Ascending aorta (tissue), 2 donors: Measurements from ENCODE around the gene CCR3. TPM values are rescaled to one million over a fixed set of nuclear protein-coding genes. Genes with fewer than 3 reads are reported as not detected.

ENCODE experiments used
- DNase-seq, 2 donors: peaks; one replicate each; pipeline ENCODE4 v3.0.0-alpha.2; 2019; ENCODE audit warnings: low spot score in 2 of 2
- H3K27ac ChIP-seq, 2 donors: fragments of 200-600 bp; sonication (generic); one replicate each; pipeline ENCODE4 v1.5.1; 2016 to 2017; ENCODE audit warnings: mild to moderate bottlenecking in 1 of 2
- H3K27me3 ChIP-seq: fragments of 200-600 bp; sonication (generic); one replicate; pipeline ENCODE4 v1.5.1; 2017
- H3K36me3 ChIP-seq, 2 donors: fragments of 200-600 bp; sonication (generic); one replicate each; pipeline ENCODE4 v1.5.1; 2016
- H3K4me1 ChIP-seq, 2 donors: fragments of 200-600 bp; sonication (generic); one replicate each; pipeline ENCODE4 v1.5.1; 2016 to 2017; ENCODE audit warnings: mild to moderate bottlenecking in 1 of 2
- H3K4me3 ChIP-seq, 2 donors: fragments of 200-600 bp; sonication (generic); one replicate each; pipeline ENCODE4 v1.5.1; 2016 to 2017; ENCODE audit warnings: mild to moderate bottlenecking in 1 of 2
- H3K9me3 ChIP-seq, 2 donors: fragments of 200-600 bp; sonication (generic); one replicate each; pipeline ENCODE4 v1.5.1; 2016
- intact Hi-C: fragments of 100-400 bp; cut with DNase I; formaldehyde crosslinking; loops from one replicate; pipeline ENCODE4 v1.15.1; 2023
- total RNA-seq: library from RNA; depleted of rRNA; stranded (reverse); fragments of >200 nt; gene quantifications from one replicate; pipeline ENCODE4 v1.1.0, GENCODE V29; 2016
- TF ChIP-seq, protein P1 (sequence below), 3 experiments: fragments of 200-600 bp in 2 of 3; fragments of 450-650 bp in 1 of 3; sonication (generic) in 2 of 3; IDR thresholded peaks; one replicate each; pipeline ENCODE4 v1.5.1; 2016 to 2019; ENCODE audit warnings: antibody characterized with exemption in 3 of 3, mild to moderate bottlenecking in 1 of 3, moderate library complexity in 1 of 3

CCR3 gene
- total RNA-seq, 1 donor from 2014 or later, result not detected

DNA sequence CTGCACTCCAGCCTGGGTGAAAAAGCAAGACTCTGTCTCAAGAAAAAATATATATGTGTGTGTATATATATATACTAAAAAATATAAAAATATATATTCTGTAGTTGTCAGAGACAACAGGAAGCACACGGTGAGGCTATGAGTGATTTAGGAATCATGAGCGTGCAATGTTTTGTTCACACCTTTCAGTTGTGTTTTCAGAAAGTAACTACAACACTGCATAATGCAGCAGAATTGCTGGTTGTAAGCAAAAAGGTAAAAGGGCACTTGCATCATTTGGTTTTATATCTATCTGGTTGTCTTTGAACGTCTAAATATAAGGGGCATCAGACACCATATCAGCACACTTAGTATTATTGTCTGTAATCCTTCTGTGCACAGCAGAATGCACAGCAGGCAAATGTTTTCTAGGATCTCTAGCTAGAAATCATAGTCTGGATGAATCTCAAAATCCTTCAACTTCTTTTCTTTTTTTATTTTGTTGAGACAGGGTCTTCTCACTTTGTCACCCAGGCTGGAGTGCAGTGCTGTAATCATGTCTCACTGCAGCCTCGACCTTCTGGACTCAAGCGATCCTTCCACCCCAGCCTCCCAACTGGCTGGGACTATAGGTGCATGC lies 44.8 kb downstream of the CCR3 start:
- no peak overlapping the region for H3K4me3 ChIP-seq
- no peak overlapping the region for H3K27ac ChIP-seq
- H3K9me3 ChIP-seq, result no peaks in the 10 kb centered on the region
- H3K4me1 ChIP-seq, result no peaks in the 10 kb centered on the region
- no peaks in the 10 kb centered on the region for H3K36me3 ChIP-seq
- TF ChIP-seq, protein P1, sequence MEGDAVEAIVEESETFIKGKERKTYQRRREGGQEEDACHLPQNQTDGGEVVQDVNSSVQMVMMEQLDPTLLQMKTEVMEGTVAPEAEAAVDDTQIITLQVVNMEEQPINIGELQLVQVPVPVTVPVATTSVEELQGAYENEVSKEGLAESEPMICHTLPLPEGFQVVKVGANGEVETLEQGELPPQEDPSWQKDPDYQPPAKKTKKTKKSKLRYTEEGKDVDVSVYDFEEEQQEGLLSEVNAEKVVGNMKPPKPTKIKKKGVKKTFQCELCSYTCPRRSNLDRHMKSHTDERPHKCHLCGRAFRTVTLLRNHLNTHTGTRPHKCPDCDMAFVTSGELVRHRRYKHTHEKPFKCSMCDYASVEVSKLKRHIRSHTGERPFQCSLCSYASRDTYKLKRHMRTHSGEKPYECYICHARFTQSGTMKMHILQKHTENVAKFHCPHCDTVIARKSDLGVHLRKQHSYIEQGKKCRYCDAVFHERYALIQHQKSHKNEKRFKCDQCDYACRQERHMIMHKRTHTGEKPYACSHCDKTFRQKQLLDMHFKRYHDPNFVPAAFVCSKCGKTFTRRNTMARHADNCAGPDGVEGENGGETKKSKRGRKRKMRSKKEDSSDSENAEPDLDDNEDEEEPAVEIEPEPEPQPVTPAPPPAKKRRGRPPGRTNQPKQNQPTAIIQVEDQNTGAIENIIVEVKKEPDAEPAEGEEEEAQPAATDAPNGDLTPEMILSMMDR (IDR thresholded peaks at IDR 0.05), result no peak
- no peaks in the 10 kb centered on the region for H3K27me3 ChIP-seq
- intact Hi-C loops, result no loop called here
- no peak for DNase-seq

DNA sequence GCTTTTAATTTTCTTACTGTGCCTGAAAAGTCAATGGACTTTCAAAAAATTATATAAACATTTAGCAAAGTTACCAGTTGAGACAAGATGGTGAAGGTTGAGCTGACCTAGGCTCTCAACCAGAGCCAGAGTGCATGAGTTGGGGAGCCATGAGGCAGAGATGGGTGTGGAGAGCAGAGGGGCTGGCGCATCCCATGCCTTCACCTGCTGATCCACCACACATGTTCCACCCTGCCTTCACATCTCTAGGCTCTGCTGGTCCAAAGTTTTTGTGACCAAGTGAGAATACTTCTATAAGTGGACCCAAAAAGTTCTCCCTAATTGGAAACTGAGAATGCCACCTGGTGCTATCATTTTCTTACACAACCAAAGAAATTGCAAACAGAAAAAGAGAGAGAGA lies 47.3 kb downstream of the CCR3 start:
- no peaks in the 10 kb centered on the region for H3K27me3 ChIP-seq
- intact Hi-C loops, result no loop called here
- no peak for DNase-seq

DNA sequence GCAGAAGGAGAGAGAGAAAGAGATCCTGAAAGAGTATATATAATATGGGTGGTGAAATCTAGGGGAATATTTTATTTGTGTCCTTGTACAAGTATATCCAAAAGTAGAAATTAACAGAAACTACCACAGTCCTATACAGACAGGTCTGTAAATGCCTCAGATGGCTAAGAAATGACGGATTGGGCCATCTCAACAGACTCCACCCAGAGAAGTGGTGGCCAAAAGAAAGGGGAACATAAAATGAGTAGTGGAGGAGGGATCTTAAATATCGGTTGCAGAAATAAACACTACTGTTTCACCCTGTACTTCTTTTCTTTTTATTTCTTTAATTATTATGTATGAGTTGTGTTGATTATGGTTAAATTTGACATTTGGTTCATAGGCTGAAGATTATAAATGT lies 47.7 kb downstream of the CCR3 start:
- H3K27me3 ChIP-seq, result no peaks in the 10 kb centered on the region
- intact Hi-C loops, result no loop called here
- no peak for DNase-seq
- TF ChIP-seq, protein P1 (IDR thresholded peaks at IDR 0.05), result no peak
- H3K4me1 ChIP-seq, result no peaks in the 10 kb centered on the region
- H3K36me3 ChIP-seq, result no peaks in the 10 kb centered on the region
- H3K9me3 ChIP-seq, result no peaks in the 10 kb centered on the region
- H3K27ac ChIP-seq, result no peak overlapping the region
- H3K4me3 ChIP-seq, result no peak overlapping the region

More for the DNA sequence above, 47.3 kb downstream of the CCR3 start:
- no peaks in the 10 kb centered on the region for H3K36me3 ChIP-seq
- H3K4me1 ChIP-seq, result no peaks in the 10 kb centered on the region
- TF ChIP-seq, protein P1 (IDR thresholded peaks at IDR 0.05), result no peak
- H3K27ac ChIP-seq, result no peak overlapping the region
- H3K4me3 ChIP-seq, result no peak overlapping the region
- H3K9me3 ChIP-seq, result no peaks in the 10 kb centered on the region

DNA sequence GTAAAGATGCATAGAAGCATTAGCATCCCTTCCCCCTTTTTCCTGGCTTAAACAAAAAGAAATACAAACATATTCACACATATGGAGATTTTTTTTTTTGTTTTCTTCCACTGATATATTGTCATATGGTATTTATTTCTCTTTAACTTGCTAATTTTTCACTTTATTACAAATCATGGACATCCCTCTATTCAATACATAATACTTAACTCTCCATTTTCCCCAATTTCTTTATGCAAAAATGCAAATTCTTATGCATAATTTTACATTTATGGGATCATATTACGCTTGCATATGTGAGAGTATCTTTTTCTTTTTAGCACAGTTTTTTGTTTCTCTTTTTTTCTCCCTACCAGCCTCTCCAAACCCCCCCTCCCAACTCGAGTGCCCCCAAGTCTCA lies 48.8 kb downstream of the CCR3 start:
- H3K36me3 ChIP-seq, result no peaks in the 10 kb centered on the region
- intact Hi-C loops, result no loop called here
- H3K27me3 ChIP-seq, result no peaks in the 10 kb centered on the region
- H3K4me3 ChIP-seq, result no peak overlapping the region
- DNase-seq, result no peak
- no peaks in the 10 kb centered on the region for H3K9me3 ChIP-seq
- H3K27ac ChIP-seq, result no peak overlapping the region
- no peaks in the 10 kb centered on the region for H3K4me1 ChIP-seq
- TF ChIP-seq, protein P1 (IDR thresholded peaks at IDR 0.05), result no peak

DNA sequence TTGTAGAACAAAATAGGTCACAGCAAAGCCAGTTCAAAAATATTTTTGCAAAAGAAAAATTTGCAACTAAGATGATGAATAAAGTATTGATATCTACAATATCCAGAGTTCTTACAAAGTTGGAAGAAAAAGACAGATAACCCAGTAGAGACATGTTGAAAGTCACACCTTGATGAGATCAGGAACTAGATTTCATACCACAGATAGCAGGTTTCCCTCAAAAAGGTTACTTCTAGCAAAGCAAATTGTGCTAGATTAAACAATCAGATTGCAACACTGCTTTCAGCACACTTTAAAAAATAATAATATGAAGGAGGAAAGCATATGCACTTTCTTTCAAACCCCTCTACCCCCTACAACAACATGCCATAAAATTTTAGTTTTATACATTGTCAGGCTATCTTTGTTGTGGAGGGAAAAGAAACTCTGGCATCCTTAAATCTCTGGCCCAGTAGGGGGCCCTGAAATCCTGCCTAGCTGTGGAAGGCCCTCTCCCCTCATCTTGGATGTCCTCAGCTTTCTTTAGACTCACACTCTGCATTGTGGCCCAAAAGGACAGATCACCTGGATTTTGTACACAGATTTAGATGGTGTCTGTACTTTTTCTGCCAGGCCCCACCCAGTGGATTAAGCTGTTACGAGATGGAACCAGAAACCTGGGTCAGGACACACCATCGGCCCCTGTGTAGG lies 50.9 kb downstream of the CCR3 start:
- no peak for DNase-seq

More for the DNA sequence above, 50.9 kb downstream of the CCR3 start:
- H3K4me3 ChIP-seq, result no peak overlapping the region
- TF ChIP-seq, protein P1 (IDR thresholded peaks at IDR 0.05), result no peak
- no peaks in the 10 kb centered on the region for H3K9me3 ChIP-seq
- intact Hi-C loops, result no loop called here
- H3K36me3 ChIP-seq, result no peaks in the 10 kb centered on the region
- no peaks in the 10 kb centered on the region for H3K4me1 ChIP-seq
- no peak overlapping the region for H3K27ac ChIP-seq
- no peaks in the 10 kb centered on the region for H3K27me3 ChIP-seq
